ENCODE data around the gene GPATCH2.
"Not testable (repeated sequence)": the region's sequence is repeated elsewhere in the genome, so short reads cannot be mapped to it uniquely, and the experiment has no call there.

The GPATCH2 gene

DNA sequence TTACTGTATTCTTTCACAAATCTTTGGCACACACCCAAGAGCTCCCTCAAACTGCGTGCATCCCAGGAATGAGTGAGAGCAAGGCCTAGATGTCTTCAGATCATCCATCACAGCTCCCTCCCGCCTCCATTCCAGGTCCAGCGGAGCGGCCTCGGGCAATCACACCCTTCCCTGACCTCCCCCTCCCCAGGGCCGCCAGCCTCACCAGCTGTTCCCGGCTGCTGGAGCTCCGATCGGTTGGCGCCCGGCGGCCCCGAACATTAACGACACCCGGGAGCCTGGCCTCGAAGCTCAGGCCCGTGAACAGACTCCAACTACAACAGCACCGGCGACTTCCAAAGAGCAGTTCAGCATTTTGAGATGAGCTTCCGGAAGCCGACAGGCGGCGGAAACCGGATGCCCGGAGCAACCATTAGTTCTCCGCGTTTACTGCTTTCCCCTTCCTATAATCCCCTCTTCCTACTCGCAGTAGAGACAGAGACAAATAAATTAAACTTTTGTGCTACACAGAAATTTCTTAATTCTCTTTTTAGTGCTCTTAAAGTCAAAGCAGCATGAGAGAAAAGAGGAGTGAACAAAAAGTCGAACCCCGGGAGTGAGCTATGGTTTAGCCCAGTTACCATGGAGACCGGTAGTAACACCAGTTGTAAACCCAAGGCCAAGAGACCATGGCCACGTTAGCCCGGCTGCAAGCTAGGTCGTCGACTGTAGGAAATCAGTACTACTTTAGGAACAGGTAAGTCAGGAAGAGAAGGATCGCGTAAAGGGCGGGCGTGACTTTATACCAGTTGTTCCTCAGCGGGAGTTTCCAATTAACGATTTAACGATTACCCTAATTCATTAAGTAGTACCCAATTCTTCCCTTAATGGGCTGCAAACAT is at the start of gene GPATCH2, which contains the start of gene SPATA17:
Gene GPATCH2 (minus strand): TSS at position 380 of the 881 bp plus-strand sequence. CDS start 119 bp downstream, at position 261.
Gene SPATA17 (plus strand): TSS at position 634 of the 881 bp plus-strand sequence. CDS start 35 bp downstream, at position 669.
- peak; percentile 81 for DNase-seq

GRCh38 chr1:217674028-217674729 is 43.3 kb upstream of the GPATCH2 start:
- no peak for DNase-seq

- no peak for DNase-seq
Observed at GRCh38 chr1:217673387-217673786, 42.5 kb upstream of the GPATCH2 start.

GRCh38 chr1:217668351-217668940 is 37.6 kb upstream of the GPATCH2 start:
- DNase-seq, result no peak

- no peak for DNase-seq
Observed at GRCh38 chr1:217661407-217661806, 30.5 kb upstream of the GPATCH2 start.

- no peak for DNase-seq
Observed at GRCh38 chr1:217660353-217661062, 29.6 kb upstream of the GPATCH2 start.

- DNase-seq, result no peak
Observed at GRCh38 chr1:217650674-217651073, 19.8 kb upstream of the GPATCH2 start.

GRCh38 chr1:217647791-217648190 is 16.9 kb upstream of the GPATCH2 start:
- no peak for DNase-seq

- no peak for DNase-seq
Observed at GRCh38 chr1:217642455-217642854, 11.6 kb upstream of the GPATCH2 start.

DNA sequence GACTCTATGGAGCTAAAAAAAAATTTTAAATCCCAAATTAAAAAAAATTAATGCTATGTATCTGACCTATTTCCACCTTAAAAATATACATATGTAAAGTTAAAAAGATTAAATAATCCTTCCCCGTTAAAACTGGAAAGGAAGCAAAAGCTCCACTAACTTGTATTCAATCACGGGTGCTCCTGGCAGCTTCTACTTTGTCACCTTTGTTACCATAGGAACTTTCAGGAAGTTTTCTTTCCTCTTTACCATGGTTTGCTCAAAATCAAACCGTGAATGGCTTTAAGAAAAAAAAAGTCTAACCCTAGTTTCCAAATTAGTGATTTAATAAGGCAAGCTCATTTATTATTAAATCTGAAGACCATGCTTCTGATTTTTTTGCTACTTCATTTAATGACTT is 3.5 kb downstream of the GPATCH2 start:
- no peak for DNase-seq

DNA sequence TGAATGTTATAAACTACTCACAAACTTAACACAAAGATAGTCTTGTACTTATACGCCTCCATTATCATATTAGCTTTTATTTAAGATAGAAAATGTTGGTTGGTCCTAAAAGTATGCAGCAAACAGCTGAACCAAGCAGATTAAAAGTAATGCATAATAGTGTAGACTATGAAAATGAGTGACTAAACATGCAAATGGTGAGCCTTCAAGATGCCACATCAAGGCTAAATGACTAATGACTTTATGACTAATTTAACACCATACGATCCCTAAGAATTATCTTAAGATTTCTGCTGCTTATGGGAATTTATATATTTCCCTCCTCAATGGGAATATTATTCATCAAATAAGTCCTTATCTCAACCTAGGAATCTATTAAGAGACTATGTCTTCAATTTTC is 4.6 kb downstream of the GPATCH2 start:
- DNase-seq, result no peak

- DNase-seq, result no peak
Observed at GRCh38 chr1:217622042-217622441, 8.8 kb downstream of the GPATCH2 start.

DNA sequence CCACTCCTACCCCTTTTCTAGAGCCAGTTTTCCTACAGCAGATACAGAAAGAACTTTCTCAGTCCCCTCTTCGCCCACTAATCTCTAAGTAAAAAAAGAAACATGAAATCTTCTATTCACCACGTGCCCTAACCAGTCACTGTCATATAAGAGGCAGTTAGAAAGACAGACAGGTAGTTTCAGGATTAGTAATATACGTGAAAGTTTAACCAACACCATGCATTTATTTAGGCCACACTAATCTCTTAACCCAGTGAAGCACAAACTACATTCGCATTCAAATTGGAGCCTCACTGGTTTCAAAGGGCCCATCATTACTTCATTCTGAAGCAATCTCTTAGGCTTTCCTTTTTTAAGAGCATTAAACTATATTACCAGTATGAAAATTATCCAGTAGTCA is 10.1 kb downstream of the GPATCH2 start:
- DNase-seq, result no peak

DNA sequence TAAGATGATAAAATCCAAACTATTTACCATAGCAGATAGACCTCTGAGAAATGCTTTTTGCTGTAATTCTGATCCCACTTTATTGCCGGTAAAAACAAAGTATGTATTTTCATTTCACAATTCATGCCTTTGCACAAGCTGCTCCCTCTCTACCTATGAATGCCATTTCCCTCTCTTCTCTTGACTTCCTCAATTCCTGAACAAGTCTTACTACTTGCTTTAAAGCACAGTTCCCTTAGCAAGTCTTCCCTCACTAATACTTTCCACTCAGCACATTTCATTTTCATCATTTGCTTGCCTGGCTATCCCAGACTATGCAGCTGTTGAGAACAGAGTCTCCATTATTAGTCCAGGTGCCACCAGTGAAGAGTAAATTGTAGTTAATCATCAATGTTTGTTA is 13.8 kb downstream of the GPATCH2 start:
- DNase-seq, result no peak

DNA sequence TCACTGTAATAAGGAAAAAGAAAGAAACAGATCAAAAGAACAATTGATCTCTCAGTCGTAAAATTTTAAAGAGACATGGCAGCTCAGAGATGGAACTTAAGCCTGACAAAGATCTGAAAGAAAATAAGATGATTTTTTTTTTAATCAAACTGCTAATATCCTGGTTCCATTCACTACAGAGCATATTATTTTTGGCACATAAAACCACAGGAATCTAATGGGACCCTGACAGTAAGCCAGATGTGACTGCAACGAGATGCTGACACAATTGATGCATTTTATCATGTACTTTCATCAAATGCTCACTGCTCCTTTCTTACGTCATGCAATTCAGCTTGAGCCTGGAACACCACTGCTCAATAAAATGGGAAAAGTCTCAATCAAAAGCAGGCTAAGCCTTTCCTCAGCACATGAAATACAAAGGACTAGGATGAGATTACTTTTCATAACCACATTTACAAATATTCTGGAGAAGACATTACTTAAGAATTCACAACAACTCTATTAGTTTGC is 16.6 kb downstream of the GPATCH2 start:
- no peak for DNase-seq

DNA sequence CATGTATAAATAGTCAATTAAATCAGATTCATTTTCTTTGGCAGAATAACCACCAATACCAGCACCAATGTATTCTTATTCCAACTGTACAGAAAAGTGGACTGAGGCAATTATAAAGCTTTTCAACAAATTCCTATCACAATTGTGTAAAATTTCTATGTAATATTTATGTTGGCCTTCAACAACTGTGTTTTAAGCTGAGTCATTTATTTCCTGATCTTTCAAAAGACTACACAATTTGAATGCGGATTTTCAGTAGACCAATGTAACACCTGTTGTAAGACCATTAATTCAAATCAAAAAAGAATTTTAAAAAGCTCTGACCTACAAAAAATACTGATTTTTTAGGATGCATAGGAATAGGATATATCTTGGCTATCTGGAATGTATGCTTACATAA is 25.5 kb downstream of the GPATCH2 start:
- DNase-seq, result no peak

DNA sequence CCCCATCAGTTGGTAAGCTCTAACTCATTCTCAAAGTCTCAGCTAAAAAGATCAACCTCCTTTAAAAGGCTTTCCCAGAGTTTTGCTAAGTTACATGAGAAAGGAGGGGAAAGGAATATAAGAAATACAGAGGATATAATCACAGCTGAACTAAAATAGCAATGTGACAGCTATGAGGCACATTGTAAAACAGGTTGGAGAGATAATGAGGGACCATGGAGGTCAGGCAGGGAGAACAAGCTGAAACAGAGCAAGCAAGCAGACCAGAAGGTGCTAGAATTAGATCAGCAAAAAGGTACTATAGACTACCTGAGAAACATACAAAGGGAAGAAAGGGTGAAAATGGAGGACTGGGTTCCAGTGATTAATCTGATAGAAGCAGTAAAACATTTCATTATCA is 28.5 kb downstream of the GPATCH2 start:
- DNase-seq, result no peak

- DNase-seq, result no peak
Observed at GRCh38 chr1:217599154-217599553, 31.7 kb downstream of the GPATCH2 start.

- DNase-seq, result no peak
Observed at GRCh38 chr1:217590598-217590997, 40.3 kb downstream of the GPATCH2 start.

- DNase-seq, result no peak
Observed at GRCh38 chr1:217586586-217586985, 44.3 kb downstream of the GPATCH2 start.

DNA sequence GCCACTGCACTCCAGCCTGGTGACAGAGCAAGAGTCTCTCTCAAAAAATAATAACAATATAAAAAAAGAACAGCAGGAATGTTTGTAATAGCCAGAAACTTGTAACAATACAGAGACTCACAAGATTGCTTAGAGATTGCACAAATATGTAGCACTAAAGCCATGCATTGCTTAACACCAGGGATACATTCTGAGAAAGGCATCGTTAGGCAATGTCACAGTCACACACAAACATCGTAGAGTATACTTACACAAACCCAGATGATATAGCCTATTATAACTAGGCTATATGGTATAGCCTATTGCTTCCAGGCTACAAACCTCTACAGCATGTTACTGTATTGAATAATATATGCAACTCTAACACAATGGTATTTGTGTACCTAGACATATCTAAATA is 45.3 kb downstream of the GPATCH2 start:
- DNase-seq, result no peak

GRCh38 chr1:217584286-217584811 is 46.5 kb downstream of the GPATCH2 start:
- not testable (repeated sequence) for DNase-seq
